Gastrocnemius medialis (tissue), 4 donors: Measurements from ENCODE around the gene HIVEP3. TPM values are rescaled to one million over a fixed set of nuclear protein-coding genes. Genes with fewer than 3 reads are reported as not detected.

Experiments used
- ATAC-seq, 2 donors: fragments of 150-250 bp; one replicate each; pipeline ENCODE4 v1.9.1; 2016
- DNase-seq, 2 donors: peaks; one replicate each; pipeline ENCODE4 v3.0.0-alpha.2; 2019
- H3K27ac ChIP-seq, 4 donors: fragments of 200-600 bp; sonication (generic); 1 replicate in 1 of 4; 2 replicates in 3 of 4; pipeline ENCODE4 v1.5.1; 2016 to 2018; ENCODE audit warnings: mild to moderate bottlenecking in 2 of 4, moderate library complexity in 1 of 4
- H3K27me3 ChIP-seq, 3 donors: fragments of 200-600 bp; sonication (generic) in 2 of 3; 1 replicate in 1 of 3; 2 replicates in 2 of 3; pipeline versions ENCODE4 v1.5.1 to v1.6.0; 2016 to 2019; ENCODE audit warnings: mild to moderate bottlenecking in 1 of 3, moderate library complexity in 1 of 3
- H3K36me3 ChIP-seq, 2 donors: fragments of 200-600 bp; sonication (generic) in 1 of 2; one replicate each; pipeline ENCODE4 v1.5.1; 2017 to 2018
- H3K4me1 ChIP-seq, 2 donors: fragments of 200-600 bp; sonication (generic) in 1 of 2; one replicate each; pipeline ENCODE4 v1.5.1; 2016 to 2017; ENCODE audit warnings: mild to moderate bottlenecking in 2 of 2
- H3K4me3 ChIP-seq, 4 donors: fragments of 200-600 bp; sonication (generic) in 3 of 4; 1 replicate in 1 of 4; 2 replicates in 3 of 4; pipeline ENCODE4 v1.5.1; 2016 to 2019; ENCODE audit warnings: mild to moderate bottlenecking in 2 of 4
- H3K9me3 ChIP-seq, 3 donors: fragments of 200-600 bp; sonication (generic) in 2 of 3; 1 replicate in 1 of 3; 2 replicates in 2 of 3; pipeline ENCODE4 v1.5.1; 2016 to 2019
- CTCF ChIP-seq, 5 experiments: fragments of 450-650 bp in 3 of 5; fragments of 200-600 bp in 2 of 5; sonication (generic) in 2 of 5; IDR thresholded peaks in 4 of 5; conservative IDR thresholded peaks in 1 of 5; 1 replicate in 4 of 5; 2 replicates in 1 of 5; pipeline ENCODE4 v1.5.1; 2016 to 2019; ENCODE audit warnings: antibody characterized with exemption in 5 of 5, mild to moderate bottlenecking in 3 of 5, moderate library complexity in 3 of 5
- POLR2A ChIP-seq, 2 donors: fragments of 450-650 bp; IDR thresholded peaks; one replicate each; pipeline ENCODE4 v1.6.1; 2017; ENCODE audit warnings: antibody characterized with exemption in 2 of 2, mild to moderate bottlenecking in 2 of 2, moderate library complexity in 2 of 2
- in situ Hi-C, 4 donors: fragments of 200-750 bp; cut with MboI; loops; one replicate each; pipeline versions ENCODE4 v1.15.0 to v1.8.0; 2017; ENCODE audit warnings: low sequenced_read_pairs in 4 of 4
- intact Hi-C: fragments of 100-400 bp; cut with DNase I; formaldehyde crosslinking; loops from one replicate; pipeline ENCODE4 v1.15.1; 2023; ENCODE audit warnings: low total_unique reads
- total RNA-seq, 4 donors: library from RNA; depleted of rRNA; stranded (reverse); fragments of >200 nt; gene quantifications; one replicate each; pipeline versions ENCODE4 v1.1.0 to v1.2.3, GENCODE V29; 2016

HIVEP3 gene
- total RNA-seq, 4 donors from 2014 or later: 0.80 to 1.8 (median 1.3) TPM

- H3K27me3 ChIP-seq: no peaks in the 10 kb centered on the region
- H3K4me3 ChIP-seq: no peak overlapping the region
- in situ Hi-C loops: no loop called here
- peaks cover 35 to 37% of the 10 kb centered on the region in 2 donors for H3K4me1 ChIP-seq
- H3K36me3 ChIP-seq: no peaks in the 10 kb centered on the region
- DNase-seq (peak in 1 of 2 donors; percentile 27), ATAC-seq (no peak)
- H3K27ac ChIP-seq: peak overlapping the region in 1 of 4 donors; percentile 84
- no peak for TF ChIP-seq POLR2A (IDR thresholded peaks at IDR 0.05)
- no peak for TF ChIP-seq CTCF (IDR thresholded peaks at IDR 0.05 in 4 of 5, conservative IDR thresholded peaks at IDR 0.05 in 1 of 5)
- H3K9me3 ChIP-seq: no peaks in the 10 kb centered on the region
- intact Hi-C loops: no loop called here
Measured at GRCh38 chr1:41915786-41916571, 2.7 kb downstream of the HIVEP3 start.

- peaks cover 23 to 34% of the 10 kb centered on the region in 2 donors for H3K4me1 ChIP-seq
- no peak for ATAC-seq
- no peaks in the 10 kb centered on the region for H3K27me3 ChIP-seq
- no peak overlapping the region for H3K27ac ChIP-seq
- DNase-seq: no peak
- H3K4me3 ChIP-seq: no peak overlapping the region
- TF ChIP-seq CTCF (IDR thresholded peaks at IDR 0.05 in 4 of 5, conservative IDR thresholded peaks at IDR 0.05 in 1 of 5): no peak
- TF ChIP-seq POLR2A (IDR thresholded peaks at IDR 0.05): no peak
- in situ Hi-C loops: no loop called here
- H3K36me3 ChIP-seq: no peaks in the 10 kb centered on the region
- intact Hi-C loops: no loop called here
- no peaks in the 10 kb centered on the region for H3K9me3 ChIP-seq
Measured at GRCh38 chr1:41914516-41914915, 4.2 kb downstream of the HIVEP3 start.

GRCh38 chr1:41913014-41913413, 5.7 kb downstream of the HIVEP3 start:
- H3K27ac ChIP-seq: no peak overlapping the region
- in situ Hi-C loops: no loop called here
- no peaks in the 10 kb centered on the region for H3K27me3 ChIP-seq
- no peak for TF ChIP-seq CTCF (IDR thresholded peaks at IDR 0.05 in 4 of 5, conservative IDR thresholded peaks at IDR 0.05 in 1 of 5)
- TF ChIP-seq POLR2A (IDR thresholded peaks at IDR 0.05): no peak
- no peak for DNase-seq
- no peaks in the 10 kb centered on the region for H3K9me3 ChIP-seq
- H3K4me3 ChIP-seq: no peak overlapping the region
- H3K36me3 ChIP-seq: no peaks in the 10 kb centered on the region
- no peak for ATAC-seq
- intact Hi-C loops: no loop called here
- peaks cover 17 to 22% of the 10 kb centered on the region in 2 donors for H3K4me1 ChIP-seq

- Histone ChIP-seq H3K4me1 (peaks cover 0 to 2% of the 10 kb centered on the region in 2 donors), H3K27me3 (no peaks in the 10 kb centered on the region), H3K4me3 (no peak overlapping the region), H3K9me3 (no peaks in the 10 kb centered on the region), H3K27ac (no peak overlapping the region), H3K36me3 (no peaks in the 10 kb centered on the region)
- DNase-seq (no peak), ATAC-seq (no peak)
- intact Hi-C loops (no loop called here), in situ Hi-C loops (no loop called here)
- no peak for TF ChIP-seq POLR2A (IDR thresholded peaks at IDR 0.05)
- no peak for TF ChIP-seq CTCF (IDR thresholded peaks at IDR 0.05 in 4 of 5, conservative IDR thresholded peaks at IDR 0.05 in 1 of 5)
Measured at GRCh38 chr1:41908288-41908895, 10.3 kb downstream of the HIVEP3 start.
